GM19452 (cell line): ENCODE data around the gene CD6.
"Not testable (repeated sequence)": the region's sequence is repeated elsewhere in the genome, so short reads cannot be mapped to it uniquely, and the experiment has no call there.

Source experiments
- ATAC-seq: cut with Tn5 transposase; IDR thresholded peaks from one replicate; pipeline ENCODE4 v1.9.1; 2021; ENCODE audit not compliant: unreplicated experiment

Gene CD6

GRCh38 chr11:61049859-61050258 is 78.4 kb downstream of the CD6 start:
- no peak for ATAC-seq

GRCh38 chr11:61052182-61052972 is 80.9 kb downstream of the CD6 start:
- no peak for ATAC-seq

GRCh38 chr11:61053191-61053590 is 81.7 kb downstream of the CD6 start:
- no peak for ATAC-seq

GRCh38 chr11:61054513-61054912 is 83.0 kb downstream of the CD6 start:
- ATAC-seq, result no peak

GRCh38 chr11:61054927-61055562 is 83.6 kb downstream of the CD6 start:
- no peak for ATAC-seq

GRCh38 chr11:61055776-61056175 is 84.3 kb downstream of the CD6 start:
- no peak for ATAC-seq

GRCh38 chr11:61056571-61056970 is 85.1 kb downstream of the CD6 start:
- ATAC-seq, result no peak

- no peak for ATAC-seq
Measured at GRCh38 chr11:61056981-61057380, 85.5 kb downstream of the CD6 start.

GRCh38 chr11:61057615-61058014 is 86.1 kb downstream of the CD6 start:
- ATAC-seq, result no peak

- ATAC-seq, result no peak
Measured at GRCh38 chr11:61058583-61059259, 87.2 kb downstream of the CD6 start.

- no peak for ATAC-seq
Measured at GRCh38 chr11:61059260-61059752, 87.8 kb downstream of the CD6 start.

- ATAC-seq, result peak; percentile 85
Measured at GRCh38 chr11:61061081-61061826, 89.8 kb downstream of the CD6 start.

- ATAC-seq, result no peak
Measured at GRCh38 chr11:61062181-61062930, 90.9 kb downstream of the CD6 start.

GRCh38 chr11:61065236-61065635 is 93.8 kb downstream of the CD6 start:
- ATAC-seq, result not testable (repeated sequence)

GRCh38 chr11:61065955-61066638 is 94.6 kb downstream of the CD6 start:
- ATAC-seq, result no peak

- no peak for ATAC-seq
Measured at GRCh38 chr11:61066645-61067044, 95.2 kb downstream of the CD6 start.

GRCh38 chr11:61067782-61068446 is 96.4 kb downstream of the CD6 start:
- ATAC-seq, result no peak

- ATAC-seq, result no peak
Measured at GRCh38 chr11:61068581-61068980, 97.1 kb downstream of the CD6 start.

- ATAC-seq, result no peak
Measured at GRCh38 chr11:61069427-61069826, 97.9 kb downstream of the CD6 start.
